Tibial artery (tissue), 4 donors: ENCODE data around the gene ATP5PB.

Source experiments
- DNase-seq, 2 donors: peaks; one replicate each; pipeline ENCODE4 v3.0.0-alpha.2; 2019
- H3K27ac ChIP-seq, 2 donors: fragments of 200-600 bp; sonication (generic) in 1 of 2; 1 replicate in 1 of 2; 2 replicates in 1 of 2; pipeline ENCODE4 v1.5.1; 2018 to 2019; ENCODE audit warnings: mild to moderate bottlenecking in 1 of 2
- H3K27me3 ChIP-seq, 2 donors: fragments of 200-600 bp; sonication (generic) in 1 of 2; one replicate each; pipeline versions ENCODE4 v1.5.1 to v1.6.0; 2016 to 2019
- H3K36me3 ChIP-seq, 3 donors: fragments of 200-600 bp; sonication (generic) in 2 of 3; one replicate each; pipeline ENCODE4 v1.5.1; 2016 to 2019; ENCODE audit warnings: mild to moderate bottlenecking in 2 of 3
- H3K4me1 ChIP-seq, 4 donors: fragments of 200-600 bp; sonication (generic) in 2 of 4; 1 replicate in 3 of 4; 2 replicates in 1 of 4; pipeline ENCODE4 v1.5.1; 2016 to 2019
- H3K4me3 ChIP-seq, 2 donors: fragments of 200-600 bp; sonication (generic) in 1 of 2; 1 replicate in 1 of 2; 2 replicates in 1 of 2; pipeline ENCODE4 v1.5.1; 2018 to 2019; ENCODE audit warnings: mild to moderate bottlenecking in 2 of 2
- H3K9me3 ChIP-seq, 3 donors: fragments of 200-600 bp; sonication (generic) in 1 of 3; one replicate each; pipeline ENCODE4 v1.5.1; 2016 to 2019
- CTCF ChIP-seq, 2 experiments: fragments of 200-600 bp in 1 of 2; fragments of 450-650 bp in 1 of 2; IDR thresholded peaks; one replicate each; pipeline ENCODE4 v1.5.1; 2017 to 2019; ENCODE audit warnings: antibody characterized with exemption in 2 of 2, mild to moderate bottlenecking in 1 of 2, moderate library complexity in 1 of 2
- intact Hi-C: fragments of 100-400 bp; cut with DNase I; formaldehyde crosslinking; loops from one replicate; pipeline ENCODE4 v1.15.0; 2023; ENCODE audit warnings: low total_unique reads

The ATP5PB gene

GRCh38 chr1:111470596-111470995, 21.3 kb downstream of the ATP5PB start:
- H3K4me1 ChIP-seq = peaks cover 0 to 18% (median 8%) of the 10 kb centered on the region in 4 donors
- no peaks in the 10 kb centered on the region for H3K27me3 ChIP-seq
- H3K27ac ChIP-seq = no peak overlapping the region
- peaks cover 40 to 59% (median 50%) of the 10 kb centered on the region in 3 donors for H3K36me3 ChIP-seq
- H3K4me3 ChIP-seq = no peak overlapping the region
- no peak for TF ChIP-seq CTCF (IDR thresholded peaks at IDR 0.05)
- no peak for DNase-seq
- H3K9me3 ChIP-seq = no peaks in the 10 kb centered on the region
- intact Hi-C loops = no loop called here

- H3K36me3 ChIP-seq = peaks cover 38 to 55% (median 50%) of the 10 kb centered on the region in 3 donors
- H3K4me3 ChIP-seq = no peak overlapping the region
- H3K4me1 ChIP-seq = peaks cover 0 to 18% (median 8%) of the 10 kb centered on the region in 4 donors
- H3K9me3 ChIP-seq = no peaks in the 10 kb centered on the region
- peak; percentile 69 to 79 for DNase-seq
- H3K27ac ChIP-seq = no peak overlapping the region
- intact Hi-C loops = no loop called here
- TF ChIP-seq CTCF (IDR thresholded peaks at IDR 0.05) = no peak
- no peaks in the 10 kb centered on the region for H3K27me3 ChIP-seq
Observed at GRCh38 chr1:111471012-111471411, 21.7 kb downstream of the ATP5PB start.

GRCh38 chr1:111471538-111471937, 22.3 kb downstream of the ATP5PB start:
- H3K4me1 ChIP-seq = peaks cover 0 to 18% (median 8%) of the 10 kb centered on the region in 4 donors
- TF ChIP-seq CTCF (IDR thresholded peaks at IDR 0.05) = no peak
- H3K36me3 ChIP-seq = peaks cover 35 to 53% (median 50%) of the 10 kb centered on the region in 3 donors
- H3K27me3 ChIP-seq = no peaks in the 10 kb centered on the region
- intact Hi-C loops = no loop called here
- H3K9me3 ChIP-seq = no peaks in the 10 kb centered on the region
- no peak overlapping the region for H3K4me3 ChIP-seq
- no peak for DNase-seq
- H3K27ac ChIP-seq = no peak overlapping the region

- H3K27me3 ChIP-seq = no peaks in the 10 kb centered on the region
- no peak for TF ChIP-seq CTCF (IDR thresholded peaks at IDR 0.05)
- no peaks in the 10 kb centered on the region for H3K9me3 ChIP-seq
- peak overlapping the region; percentile 26 to 50 for H3K27ac ChIP-seq
- peaks cover 0 to 18% (median 8%) of the 10 kb centered on the region in 4 donors for H3K4me1 ChIP-seq
- H3K4me3 ChIP-seq = peak overlapping the region; percentile 17 to 25
- intact Hi-C loops = no loop called here
- peaks cover 10 to 41% (median 29%) of the 10 kb centered on the region in 3 donors for H3K36me3 ChIP-seq
- DNase-seq = no peak
Observed at GRCh38 chr1:111474106-111474505, 24.8 kb downstream of the ATP5PB start.

- H3K36me3 ChIP-seq = peaks cover 6 to 37% (median 26%) of the 10 kb centered on the region in 3 donors
- DNase-seq = no peak
- H3K9me3 ChIP-seq = no peaks in the 10 kb centered on the region
- H3K27ac ChIP-seq = peak overlapping the region; percentile 26 to 50
- H3K27me3 ChIP-seq = no peaks in the 10 kb centered on the region
- H3K4me1 ChIP-seq = peaks cover 0 to 18% (median 8%) of the 10 kb centered on the region in 4 donors
- H3K4me3 ChIP-seq = peak overlapping the region; percentile 17 to 25
- no peak for TF ChIP-seq CTCF (IDR thresholded peaks at IDR 0.05)
- intact Hi-C loops = no loop called here
Observed at GRCh38 chr1:111474521-111474920, 25.3 kb downstream of the ATP5PB start.

GRCh38 chr1:111475701-111476100, 26.4 kb downstream of the ATP5PB start:
- intact Hi-C loops = no loop called here
- Histone ChIP-seq H3K4me1 (peaks cover 0 to 18% (median 8%) of the 10 kb centered on the region in 4 donors), H3K27ac (no peak overlapping the region), H3K4me3 (peak overlapping the region in 1 of 2 donors; percentile 2), H3K36me3 (peaks cover 0 to 25% (median 15%) of the 10 kb centered on the region in 3 donors), H3K9me3 (no peaks in the 10 kb centered on the region), H3K27me3 (no peaks in the 10 kb centered on the region)
- DNase-seq = no peak
- TF ChIP-seq CTCF (IDR thresholded peaks at IDR 0.05) = no peak
